MM.1S (cell line): ENCODE data around the gene GAB2.

Experiments used
- CTCF ChIP-seq: fragments of 300-600 bp; sonication (generic); IDR thresholded peaks from 2 replicates; pipeline ENCODE4 v1.5.1; 2016; ENCODE audit warnings: antibody characterized with exemption, low read length, mixed read lengths
- EZH2 ChIP-seq: fragments of 300-600 bp; sonication (generic); optimal IDR thresholded peaks from 2 replicates; pipeline ENCODE3; 2017; ENCODE audit warnings: low read depth, mild to moderate bottlenecking, antibody characterized with exemption, low read length, mixed read lengths

- TF ChIP-seq CTCF (no peak), EZH2 (no peak)
Measured at GRCh38 chr11:78350646-78351165, 66.9 kb downstream of the GAB2 start.
